AG09319 (cell line): ENCODE measurements around the gene SETX.

Experiments used
- DNase-seq: peaks from one replicate; pipeline ENCODE4 v3.0.0-alpha.2; 2010; ENCODE audit warnings: low read depth; ENCODE audit errors: extremely low read depth
- CTCF ChIP-seq: IDR thresholded peaks from 2 replicates; pipeline ENCODE4 v1.5.1; 2011; ENCODE audit warnings: low read depth, mild to moderate bottlenecking, inconsistent platforms, low read length, moderate library complexity

The SETX gene

GRCh38 chr9:132367613-132368313, 13.0 kb upstream of the SETX start:
- DNase-seq: no peak
- no peak for TF ChIP-seq CTCF

GRCh38 chr9:132366481-132366880, 11.7 kb upstream of the SETX start:
- DNase-seq: no peak
- TF ChIP-seq CTCF: no peak

- TF ChIP-seq CTCF: no peak
- no peak for DNase-seq
These were observed 11.2 kb upstream of the SETX start for GRCh38 chr9:132365986-132366385.

GRCh38 chr9:132364068-132364467, 9.3 kb upstream of the SETX start:
- DNase-seq: no peak
- TF ChIP-seq CTCF: no peak

GRCh38 chr9:132357764-132358163, 3.0 kb upstream of the SETX start:
- TF ChIP-seq CTCF: no peak

GRCh38 chr9:132356324-132356924, 1.6 kb upstream of the SETX start:
- no peak for TF ChIP-seq CTCF
- DNase-seq: no peak

More at GRCh38 chr9:132357764-132358163, 3.0 kb upstream of the SETX start:
- DNase-seq: no peak

- TF ChIP-seq CTCF: no peak
- DNase-seq: no peak
These were observed 3.3 kb downstream of the SETX start for GRCh38 chr9:132351404-132352045.
